Parathyroid adenoma (tissue), 2 donors: ENCODE results near the gene CCN5.

Experiments
- H2AFZ ChIP-seq: fragments of 300-600 bp; sonication (generic); one replicate; pipeline ENCODE4 v1.7.0; 2017; ENCODE audit warnings: antibody characterized with exemption, mild to moderate bottlenecking
- H3K27ac ChIP-seq: fragments of 300-600 bp; sonication (generic); one replicate; pipeline ENCODE4 v1.7.0; 2017
- H3K27me3 ChIP-seq: fragments of 300-600 bp; sonication (generic); one replicate; pipeline ENCODE4 v1.7.0; 2017; ENCODE audit warnings: low read length; ENCODE audit not compliant: control insufficient read depth, insufficient read depth
- H3K36me3 ChIP-seq: fragments of 300-600 bp; sonication (generic); one replicate; pipeline ENCODE4 v1.7.0; 2017; ENCODE audit warnings: low read length; ENCODE audit not compliant: control insufficient read depth, insufficient read depth
- H3K4me1 ChIP-seq: fragments of 300-600 bp; sonication (generic); one replicate; pipeline ENCODE4 v1.7.0; 2017; ENCODE audit warnings: control low read depth
- H3K4me2 ChIP-seq: fragments of 300-600 bp; sonication (generic); one replicate; pipeline ENCODE4 v1.7.0; 2017; ENCODE audit warnings: low read length
- H3K4me3 ChIP-seq: fragments of 300-600 bp; sonication (generic); one replicate; pipeline ENCODE4 v1.7.0; 2017; ENCODE audit warnings: low read depth, low read length
- H3K79me2 ChIP-seq: fragments of 300-600 bp; sonication (generic); one replicate; pipeline ENCODE4 v1.7.0; 2017; ENCODE audit warnings: control low read depth
- H3K9ac ChIP-seq: fragments of 300-600 bp; sonication (generic); one replicate; pipeline ENCODE4 v1.7.0; 2017; ENCODE audit warnings: mild to moderate bottlenecking
- H3K9me3 ChIP-seq: fragments of 300-600 bp; sonication (generic); one replicate; pipeline ENCODE4 v1.7.0; 2017; ENCODE audit warnings: low read length; ENCODE audit not compliant: control insufficient read depth
- CTCF ChIP-seq: fragments of 300-600 bp; sonication (generic); IDR thresholded peaks from one replicate; pipeline ENCODE4 v1.7.0; 2017; ENCODE audit warnings: antibody characterized with exemption, mild to moderate bottlenecking
- donor health status: primary hyperparathyroidism.

Gene CCN5

GRCh38 chr20:44700306-44700705 is 14.9 kb upstream of the CCN5 start:
- Histone ChIP-seq H3K9ac (no peak overlapping the region), H3K4me3 (no peak overlapping the region), H3K4me1 (peaks cover 14% of the 10 kb centered on the region), H3K27ac (no peak overlapping the region), H3K79me2 (no peaks in the 10 kb centered on the region), H3K4me2 (no peak overlapping the region), H3K36me3 (no peaks in the 10 kb centered on the region), H3K27me3 (no peaks in the 10 kb centered on the region), H2AFZ (no peak overlapping the region), H3K9me3 (no peaks in the 10 kb centered on the region)
- no peak for TF ChIP-seq CTCF

GRCh38 chr20:44701118-44701857 is 13.9 kb upstream of the CCN5 start:
- H3K27ac ChIP-seq: no peak overlapping the region
- H3K9ac ChIP-seq: no peak overlapping the region
- H2AFZ ChIP-seq: no peak overlapping the region
- no peak overlapping the region for H3K4me3 ChIP-seq
- H3K4me2 ChIP-seq: no peak overlapping the region
- peaks cover 14% of the 10 kb centered on the region for H3K4me1 ChIP-seq
- H3K36me3 ChIP-seq: no peaks in the 10 kb centered on the region
- no peaks in the 10 kb centered on the region for H3K9me3 ChIP-seq
- TF ChIP-seq CTCF: no peak
- no peaks in the 10 kb centered on the region for H3K27me3 ChIP-seq
- no peaks in the 10 kb centered on the region for H3K79me2 ChIP-seq

- no peak overlapping the region for H3K9ac ChIP-seq
- H3K4me3 ChIP-seq: no peak overlapping the region
- no peaks in the 10 kb centered on the region for H3K36me3 ChIP-seq
- no peak overlapping the region for H2AFZ ChIP-seq
- TF ChIP-seq CTCF: no peak
- H3K4me1 ChIP-seq: peaks cover 14% of the 10 kb centered on the region
- H3K9me3 ChIP-seq: no peaks in the 10 kb centered on the region
- no peak overlapping the region for H3K27ac ChIP-seq
- H3K4me2 ChIP-seq: no peak overlapping the region
- H3K79me2 ChIP-seq: no peaks in the 10 kb centered on the region
- H3K27me3 ChIP-seq: no peaks in the 10 kb centered on the region
These were observed 13.3 kb upstream of the CCN5 start for GRCh38 chr20:44701858-44702256.

- no peak overlapping the region for H3K27ac ChIP-seq
- H3K36me3 ChIP-seq: no peaks in the 10 kb centered on the region
- H3K79me2 ChIP-seq: no peaks in the 10 kb centered on the region
- H3K4me3 ChIP-seq: no peak overlapping the region
- TF ChIP-seq CTCF: no peak
- H3K9ac ChIP-seq: no peak overlapping the region
- no peak overlapping the region for H2AFZ ChIP-seq
- no peaks in the 10 kb centered on the region for H3K27me3 ChIP-seq
- H3K4me1 ChIP-seq: peaks cover 14% of the 10 kb centered on the region
- no peak overlapping the region for H3K4me2 ChIP-seq
- H3K9me3 ChIP-seq: no peaks in the 10 kb centered on the region
These were observed 12.4 kb upstream of the CCN5 start for GRCh38 chr20:44702776-44703175.
